Measurements from ENCODE around the gene SLC27A2.

- TF ChIP-seq CTCF (IDR thresholded peaks at IDR 0.05; ENCODE audit: low read depth, low read length) (no peak), POLR2A (IDR thresholded peaks at IDR 0.05; ENCODE audit: extremely low read depth, insufficient read length) (no peak), MAX (IDR thresholded peaks at IDR 0.05; ENCODE audit: low read depth, low read length) (no peak), MYC (IDR thresholded peaks at IDR 0.05; ENCODE audit: low read depth, low read length) (no peak)
Measured at GRCh38 chr15:50251638-50252182, 69.7 kb downstream of the SLC27A2 start.
